ENCODE data around the gene TAF11L2. TPM values are rescaled to one million over a fixed set of nuclear protein-coding genes. Genes with fewer than 3 reads are reported as not detected.

Gene TAF11L2
- total RNA-seq, 1 donor from 2014 or later, result not detected

DNA sequence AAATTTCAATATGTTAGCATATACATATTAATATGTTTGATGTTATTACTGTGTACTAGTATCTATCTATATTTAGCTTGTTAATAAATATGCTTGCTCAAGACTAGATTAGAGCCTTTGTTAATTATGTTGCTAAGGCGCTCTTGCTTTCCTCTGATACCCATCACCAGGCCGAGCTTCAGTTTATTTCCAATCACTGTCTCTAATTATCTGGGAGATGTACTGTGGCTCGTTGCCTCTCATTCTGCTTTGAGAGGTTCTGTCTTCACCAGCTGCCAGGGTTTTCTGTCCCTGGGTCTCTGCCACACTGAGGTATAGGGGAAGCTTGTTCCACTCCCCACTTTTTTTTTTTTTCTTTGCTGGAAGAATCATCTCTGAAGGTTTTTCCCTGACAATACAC, 21.0 kb upstream of the TAF11L2 start:
- Histone ChIP-seq H3K9ac (no peak overlapping the region), H3K27me3 (no peaks in the 10 kb centered on the region), H3F3A (ENCODE audit: low read depth) (no peaks in the 10 kb centered on the region), H3K4me3 (no peak overlapping the region), H3K79me2 (ENCODE audit: low read depth) (no peaks in the 10 kb centered on the region), H3K27ac (no peak overlapping the region), H3K36me3 (no peaks in the 10 kb centered on the region), H4K20me1 (ENCODE audit: low read depth) (no peaks in the 10 kb centered on the region), H3K4me1 (no peaks in the 10 kb centered on the region), H2AFZ (replicated peaks) (no peak overlapping the region), H3K4me2 (no peak overlapping the region), H3K9me3 (ENCODE audit: low read depth) (no peaks in the 10 kb centered on the region)
- no peaks in the 10 kb centered on the region for H3K27me3 Mint-ChIP-seq (ENCODE audit: insufficient read depth, low read depth)
- H3K27ac Mint-ChIP-seq, result no peak overlapping the region
- H3K4me3 Mint-ChIP-seq, result no peak overlapping the region
- H3K4me1 Mint-ChIP-seq, result no peaks in the 10 kb centered on the region
- no peak for DNase-seq (ENCODE audit: low spot score)
- TF ChIP-seq EZH2phosphoT487 (IDR thresholded peaks at IDR 0.05), result no peak
- TF ChIP-seq EZH2 (IDR thresholded peaks at IDR 0.05), result no peak
- TF ChIP-seq, protein P1, sequence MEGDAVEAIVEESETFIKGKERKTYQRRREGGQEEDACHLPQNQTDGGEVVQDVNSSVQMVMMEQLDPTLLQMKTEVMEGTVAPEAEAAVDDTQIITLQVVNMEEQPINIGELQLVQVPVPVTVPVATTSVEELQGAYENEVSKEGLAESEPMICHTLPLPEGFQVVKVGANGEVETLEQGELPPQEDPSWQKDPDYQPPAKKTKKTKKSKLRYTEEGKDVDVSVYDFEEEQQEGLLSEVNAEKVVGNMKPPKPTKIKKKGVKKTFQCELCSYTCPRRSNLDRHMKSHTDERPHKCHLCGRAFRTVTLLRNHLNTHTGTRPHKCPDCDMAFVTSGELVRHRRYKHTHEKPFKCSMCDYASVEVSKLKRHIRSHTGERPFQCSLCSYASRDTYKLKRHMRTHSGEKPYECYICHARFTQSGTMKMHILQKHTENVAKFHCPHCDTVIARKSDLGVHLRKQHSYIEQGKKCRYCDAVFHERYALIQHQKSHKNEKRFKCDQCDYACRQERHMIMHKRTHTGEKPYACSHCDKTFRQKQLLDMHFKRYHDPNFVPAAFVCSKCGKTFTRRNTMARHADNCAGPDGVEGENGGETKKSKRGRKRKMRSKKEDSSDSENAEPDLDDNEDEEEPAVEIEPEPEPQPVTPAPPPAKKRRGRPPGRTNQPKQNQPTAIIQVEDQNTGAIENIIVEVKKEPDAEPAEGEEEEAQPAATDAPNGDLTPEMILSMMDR (IDR thresholded peaks at IDR 0.05), result no peak
- no peaks in the 10 kb centered on the region for H3K36me3 Mint-ChIP-seq
- no peaks in the 10 kb centered on the region for H3K9me3 Mint-ChIP-seq

- Histone ChIP-seq H3K9me3 (ENCODE audit: low read depth) (no peaks in the 10 kb centered on the region), H3K4me3 (no peak overlapping the region), H3K4me2 (no peak overlapping the region), H4K20me1 (ENCODE audit: low read depth) (no peaks in the 10 kb centered on the region), H2AFZ (replicated peaks) (no peak overlapping the region), H3K79me2 (ENCODE audit: low read depth) (no peaks in the 10 kb centered on the region), H3F3A (ENCODE audit: low read depth) (no peaks in the 10 kb centered on the region), H3K27me3 (no peaks in the 10 kb centered on the region), H3K36me3 (no peaks in the 10 kb centered on the region), H3K4me1 (no peaks in the 10 kb centered on the region), H3K27ac (no peak overlapping the region), H3K9ac (no peak overlapping the region)
- Mint-ChIP-seq H3K4me3 (no peak overlapping the region), H3K4me1 (no peaks in the 10 kb centered on the region), H3K9me3 (no peaks in the 10 kb centered on the region), H3K27ac (no peak overlapping the region), H3K36me3 (no peaks in the 10 kb centered on the region), H3K27me3 (ENCODE audit: insufficient read depth, low read depth) (no peaks in the 10 kb centered on the region)
- no peak for DNase-seq (ENCODE audit: low spot score)
- TF ChIP-seq EZH2phosphoT487 (IDR thresholded peaks at IDR 0.05) (no peak), EZH2 (IDR thresholded peaks at IDR 0.05) (no peak)
- TF ChIP-seq, protein P1 (IDR thresholded peaks at IDR 0.05), result no peak
Measured at GRCh38 chr5:17477573-17478265, 20.3 kb upstream of the TAF11L2 start.

DNA sequence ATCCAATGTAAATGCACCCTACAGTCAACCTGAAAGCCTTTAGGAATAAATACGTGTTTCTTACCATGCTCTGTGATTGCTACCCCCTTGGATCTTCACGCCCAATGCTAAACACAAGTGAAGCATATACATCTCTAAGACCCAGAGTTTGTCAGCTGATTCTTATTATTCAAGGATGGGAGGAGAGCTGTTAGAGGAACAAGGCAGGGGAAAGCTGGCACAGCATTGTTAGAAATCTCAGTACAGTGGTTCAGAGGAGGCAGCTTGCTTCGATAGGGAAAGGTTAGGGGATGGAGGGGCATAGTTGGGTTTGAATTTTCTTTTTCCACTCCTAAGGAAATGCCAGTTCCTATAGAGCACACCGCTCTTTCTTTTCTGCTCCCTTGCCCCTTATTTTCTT, 16.7 kb upstream of the TAF11L2 start:
- no peak overlapping the region for H3K4me3 ChIP-seq
- no peaks in the 10 kb centered on the region for H3F3A ChIP-seq (ENCODE audit: low read depth)
- no peak overlapping the region for H3K9ac ChIP-seq
- DNase-seq (ENCODE audit: low spot score), result no peak
- peak overlapping the region; percentile 59 for H2AFZ ChIP-seq (replicated peaks)
- H3K27ac ChIP-seq, result no peak overlapping the region
- no peaks in the 10 kb centered on the region for H4K20me1 ChIP-seq (ENCODE audit: low read depth)
- H3K36me3 Mint-ChIP-seq, result no peaks in the 10 kb centered on the region
- no peak overlapping the region for H3K4me3 Mint-ChIP-seq
- no peaks in the 10 kb centered on the region for H3K79me2 ChIP-seq (ENCODE audit: low read depth)
- H3K27me3 ChIP-seq, result no peaks in the 10 kb centered on the region
- H3K36me3 ChIP-seq, result no peaks in the 10 kb centered on the region
- H3K4me1 Mint-ChIP-seq, result no peaks in the 10 kb centered on the region
- no peaks in the 10 kb centered on the region for H3K4me1 ChIP-seq
- H3K4me2 ChIP-seq, result no peak overlapping the region
- H3K27ac Mint-ChIP-seq, result peak overlapping the region; percentile 9
- H3K9me3 Mint-ChIP-seq, result no peaks in the 10 kb centered on the region
- no peaks in the 10 kb centered on the region for H3K9me3 ChIP-seq (ENCODE audit: low read depth)
- no peaks in the 10 kb centered on the region for H3K27me3 Mint-ChIP-seq (ENCODE audit: insufficient read depth, low read depth)
- TF ChIP-seq, protein P1 (IDR thresholded peaks at IDR 0.05), result no peak
- TF ChIP-seq EZH2phosphoT487 (IDR thresholded peaks at IDR 0.05), result no peak
- no peak for TF ChIP-seq EZH2 (IDR thresholded peaks at IDR 0.05)

Data from neural progenitor cell (in vitro differentiated cells).